ENCODE results near the gene UBE2I.
"Not testable (repeated sequence)": the region's sequence is repeated elsewhere in the genome, so short reads cannot be mapped to it uniquely, and the experiment has no call there.

The UBE2I gene

DNA sequence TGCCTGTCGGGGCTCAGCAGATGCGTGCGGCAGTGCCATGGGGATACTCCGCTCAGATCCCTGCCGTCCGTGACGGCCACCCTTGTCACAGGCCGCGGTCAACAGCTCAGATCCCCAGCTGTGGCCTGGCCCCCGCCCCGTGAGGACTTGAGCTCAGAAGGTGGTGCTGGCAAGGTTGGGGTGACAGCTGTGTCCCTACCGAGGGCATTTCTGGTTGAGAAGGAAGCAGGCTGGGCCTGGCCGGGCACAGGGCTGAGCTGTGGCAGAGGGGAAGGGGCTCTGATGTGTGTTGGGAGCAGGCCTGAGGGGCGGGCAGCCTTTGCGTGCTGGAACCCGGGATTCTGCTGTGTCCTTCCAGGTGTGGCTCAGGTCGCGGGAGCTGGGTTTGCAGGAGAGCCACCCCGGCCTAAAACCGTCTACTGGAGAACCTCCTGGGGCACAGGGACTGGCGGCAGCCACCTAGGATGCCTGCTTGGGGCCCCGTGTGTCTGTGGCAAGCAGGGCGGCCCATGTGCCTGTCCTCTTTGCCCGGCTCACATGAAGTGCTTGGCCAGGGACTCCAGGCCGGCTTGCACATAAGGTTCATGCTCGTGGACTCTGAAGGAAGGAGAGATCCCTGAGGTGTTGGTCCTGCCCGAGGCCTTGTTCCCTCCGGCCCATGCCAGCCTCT lies 5.1 kb downstream of the UBE2I start:
- no peak for DNase-seq

DNA sequence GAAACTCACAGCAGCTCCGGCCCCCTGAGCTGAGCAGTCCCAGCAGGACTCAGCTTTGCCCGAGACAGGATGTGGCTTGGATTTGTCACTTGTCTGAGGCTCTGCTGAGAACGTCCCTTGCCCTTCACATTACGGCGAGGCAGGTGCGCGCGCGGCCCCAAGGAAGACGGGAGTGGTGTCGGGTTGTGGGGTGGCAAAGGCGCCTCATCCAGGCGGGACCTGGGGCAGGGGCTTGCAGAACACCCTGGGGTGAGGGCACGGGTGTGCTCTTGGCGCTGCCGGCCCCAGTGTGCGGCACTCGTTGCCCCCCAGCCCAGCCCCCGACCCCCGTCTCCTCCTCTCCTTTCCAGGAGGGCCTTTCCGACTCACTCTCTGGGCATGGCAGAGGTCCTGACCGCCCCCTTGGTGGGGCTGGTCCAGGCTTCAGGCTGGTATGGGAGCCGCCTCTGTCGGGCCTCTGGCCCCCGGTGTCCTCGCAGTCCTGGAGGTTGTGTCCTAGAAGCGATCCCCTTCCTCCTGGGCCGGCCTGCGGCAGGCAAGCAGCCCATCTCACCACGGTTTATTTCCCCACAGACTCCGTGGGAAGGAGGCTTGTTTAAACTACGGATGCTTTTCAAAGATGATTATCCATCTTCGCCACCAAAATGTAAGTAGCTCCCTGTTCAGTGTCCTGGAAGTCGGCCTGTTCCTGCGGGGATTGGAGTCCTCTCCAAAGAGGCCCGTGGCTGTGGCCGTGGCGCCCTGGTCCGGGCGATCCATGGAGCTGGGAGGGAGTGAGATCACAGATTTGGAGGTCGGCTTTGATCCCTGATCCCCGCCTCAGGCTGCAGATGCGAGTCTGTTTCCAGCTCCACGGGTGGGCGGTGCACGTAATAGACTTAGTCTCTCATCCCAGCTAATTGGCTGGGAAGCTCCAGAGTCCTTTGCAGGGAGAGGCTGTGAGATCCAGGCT lies 5.9 kb downstream of the UBE2I start:
- DNase-seq, result no peak

DNA sequence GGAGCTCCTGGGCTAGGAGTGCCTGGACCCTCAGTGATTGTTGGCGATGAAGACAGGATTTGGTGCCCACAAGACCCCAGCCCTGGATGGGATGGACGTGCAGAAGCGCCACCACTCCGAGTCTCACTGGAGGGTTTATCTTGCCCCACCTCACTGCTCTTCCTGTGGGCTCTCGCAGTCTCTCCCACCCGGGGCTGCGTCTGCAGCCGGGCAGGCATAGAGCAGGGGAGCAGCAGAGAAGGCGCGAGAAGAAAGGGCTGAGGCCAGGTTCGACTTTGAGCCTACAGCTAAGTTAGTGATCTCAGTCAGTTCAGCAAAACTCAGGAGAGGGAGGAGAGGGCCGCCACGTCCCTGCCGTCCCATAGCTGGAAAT lies 6.6 kb downstream of the UBE2I start:
- no peak for DNase-seq

DNA sequence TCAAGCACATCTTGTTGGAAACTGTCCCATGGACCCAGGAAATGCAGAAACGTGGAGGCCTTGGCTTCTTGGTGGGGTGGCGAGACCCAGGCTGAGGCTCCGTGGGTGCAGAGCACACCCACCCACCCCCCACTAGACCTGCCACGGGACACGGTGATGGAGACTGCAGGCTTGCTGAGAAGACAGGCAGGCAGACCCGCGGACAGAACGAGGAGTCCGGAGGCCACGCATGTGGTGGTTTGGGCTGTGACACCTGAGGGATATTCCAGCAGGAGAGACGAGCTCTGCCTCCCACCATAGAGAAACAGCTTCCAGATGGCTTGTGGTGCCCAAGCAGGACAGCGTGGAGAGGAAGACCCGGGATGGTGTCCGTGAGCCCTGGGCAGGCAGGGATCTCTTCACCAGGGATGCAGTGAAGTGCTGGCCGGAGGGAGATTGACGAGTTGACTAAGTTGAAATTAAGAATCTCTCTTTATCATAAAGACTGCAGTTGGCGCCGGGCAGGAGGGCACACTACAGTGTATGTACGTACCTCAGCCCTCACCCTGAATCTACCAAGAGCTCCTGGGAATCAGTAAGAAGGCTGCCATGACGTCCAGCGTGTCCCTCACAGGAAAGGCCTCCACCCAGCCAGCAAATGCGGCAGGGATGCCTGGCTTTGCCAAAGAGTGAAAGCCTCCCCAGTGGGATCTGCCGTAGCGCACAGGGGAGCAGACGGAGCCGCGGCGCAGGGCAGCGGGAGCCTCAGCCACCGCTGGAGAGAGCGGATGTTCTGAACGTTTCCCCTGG lies 8.2 kb downstream of the UBE2I start:
- no peak for DNase-seq

DNA sequence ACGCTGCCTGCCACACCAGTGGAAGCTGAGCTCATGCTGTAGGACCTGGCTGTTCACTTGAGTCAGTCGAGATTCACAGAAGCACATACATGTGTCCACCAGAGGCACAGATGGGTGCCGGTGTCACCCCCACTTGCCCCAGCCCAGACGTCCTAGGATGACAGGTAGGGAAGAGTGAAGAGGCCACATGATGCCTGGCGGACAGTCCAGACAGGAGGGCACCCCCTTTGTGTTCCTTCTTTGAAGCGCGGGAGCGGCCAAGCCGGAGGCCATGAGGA lies 8.8 kb downstream of the UBE2I start:
- no peak for DNase-seq

DNA sequence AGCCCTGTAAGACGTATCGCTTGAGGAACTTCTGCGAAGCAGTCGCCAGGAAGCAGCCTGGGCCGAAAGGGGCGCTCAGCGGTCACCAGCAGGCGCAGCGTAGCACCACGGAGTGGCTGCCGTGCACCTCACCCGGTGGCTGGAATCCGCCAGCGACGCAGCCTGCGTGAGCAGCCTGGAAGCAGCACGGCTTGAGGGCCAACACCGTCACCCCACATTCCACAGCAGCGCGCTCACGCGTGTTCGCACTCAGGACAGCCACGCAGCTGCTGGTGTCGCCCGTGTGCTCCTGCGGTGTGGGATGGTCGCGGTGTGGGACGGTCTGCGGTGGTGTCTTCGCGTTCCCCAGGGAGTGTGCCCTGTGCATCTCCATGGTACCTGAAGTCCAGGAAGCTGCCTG lies 9.6 kb downstream of the UBE2I start:
- no peak for DNase-seq

DNA sequence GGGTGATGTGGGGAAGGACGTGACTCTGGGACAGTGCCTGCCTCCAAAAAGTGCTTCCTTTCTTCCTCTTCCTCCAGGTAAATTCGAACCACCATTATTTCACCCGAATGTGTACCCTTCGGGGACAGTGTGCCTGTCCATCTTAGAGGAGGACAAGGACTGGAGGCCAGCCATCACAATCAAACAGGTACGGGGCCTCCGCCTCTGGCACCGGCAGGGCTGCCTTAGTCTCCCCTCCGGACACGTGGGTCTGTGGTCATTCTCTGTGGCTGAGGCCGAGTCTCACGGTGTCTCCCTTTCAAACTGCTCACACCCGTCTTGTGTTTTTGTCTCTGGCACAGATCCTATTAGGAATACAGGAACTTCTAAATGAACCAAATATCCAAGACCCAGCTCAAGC lies 10.7 kb downstream of the UBE2I start:
- DNase-seq, result no peak

DNA sequence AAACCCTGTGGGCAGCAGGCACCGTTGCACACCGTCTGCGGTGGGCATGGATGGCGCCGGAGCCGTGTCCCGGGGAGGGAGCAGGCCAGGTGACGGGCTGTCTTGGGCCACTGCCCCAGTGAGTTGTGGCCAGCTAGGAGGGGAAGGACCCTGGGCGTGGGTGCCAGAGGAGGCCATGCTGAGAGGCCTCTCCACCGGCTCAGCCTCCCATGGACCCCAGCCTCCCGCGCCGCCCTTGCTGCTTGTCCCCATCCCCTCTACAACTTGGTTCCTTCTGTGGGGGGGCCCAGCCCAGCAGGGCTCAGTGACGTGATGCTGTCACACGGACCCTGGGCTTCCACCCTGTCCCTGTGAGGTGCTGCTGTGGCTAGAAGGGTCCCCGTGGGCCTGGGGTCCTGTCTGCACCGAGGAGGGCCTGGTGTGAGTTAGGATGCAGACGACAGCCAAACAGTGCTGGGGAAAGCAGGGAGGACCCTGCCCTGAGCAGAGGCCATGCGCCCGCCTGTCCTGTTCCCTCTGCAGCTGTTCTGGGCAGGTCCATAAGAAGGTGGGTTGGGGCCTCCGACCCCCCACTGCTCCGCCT lies 11.3 kb downstream of the UBE2I start:
- no peak for DNase-seq

DNA sequence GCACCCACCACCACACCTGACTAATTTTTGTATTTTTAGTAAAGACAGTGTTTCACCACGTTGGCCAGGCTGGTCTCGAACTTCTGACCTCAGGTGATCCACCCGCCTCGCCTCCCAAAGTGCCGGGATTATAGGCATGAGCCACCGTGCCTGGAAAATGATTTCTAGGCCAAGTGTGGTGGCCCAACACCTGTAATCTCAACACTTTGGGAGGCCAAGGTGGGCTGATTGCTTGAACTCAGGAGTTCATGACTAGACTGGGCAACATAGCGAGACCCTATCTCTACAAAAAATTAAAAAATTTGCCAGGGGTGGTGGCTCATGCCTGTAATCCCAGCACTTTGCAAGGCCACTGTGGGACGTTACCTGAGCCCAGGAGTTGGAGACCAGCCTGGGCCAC lies 13.0 kb downstream of the UBE2I start:
- DNase-seq, result no peak

DNA sequence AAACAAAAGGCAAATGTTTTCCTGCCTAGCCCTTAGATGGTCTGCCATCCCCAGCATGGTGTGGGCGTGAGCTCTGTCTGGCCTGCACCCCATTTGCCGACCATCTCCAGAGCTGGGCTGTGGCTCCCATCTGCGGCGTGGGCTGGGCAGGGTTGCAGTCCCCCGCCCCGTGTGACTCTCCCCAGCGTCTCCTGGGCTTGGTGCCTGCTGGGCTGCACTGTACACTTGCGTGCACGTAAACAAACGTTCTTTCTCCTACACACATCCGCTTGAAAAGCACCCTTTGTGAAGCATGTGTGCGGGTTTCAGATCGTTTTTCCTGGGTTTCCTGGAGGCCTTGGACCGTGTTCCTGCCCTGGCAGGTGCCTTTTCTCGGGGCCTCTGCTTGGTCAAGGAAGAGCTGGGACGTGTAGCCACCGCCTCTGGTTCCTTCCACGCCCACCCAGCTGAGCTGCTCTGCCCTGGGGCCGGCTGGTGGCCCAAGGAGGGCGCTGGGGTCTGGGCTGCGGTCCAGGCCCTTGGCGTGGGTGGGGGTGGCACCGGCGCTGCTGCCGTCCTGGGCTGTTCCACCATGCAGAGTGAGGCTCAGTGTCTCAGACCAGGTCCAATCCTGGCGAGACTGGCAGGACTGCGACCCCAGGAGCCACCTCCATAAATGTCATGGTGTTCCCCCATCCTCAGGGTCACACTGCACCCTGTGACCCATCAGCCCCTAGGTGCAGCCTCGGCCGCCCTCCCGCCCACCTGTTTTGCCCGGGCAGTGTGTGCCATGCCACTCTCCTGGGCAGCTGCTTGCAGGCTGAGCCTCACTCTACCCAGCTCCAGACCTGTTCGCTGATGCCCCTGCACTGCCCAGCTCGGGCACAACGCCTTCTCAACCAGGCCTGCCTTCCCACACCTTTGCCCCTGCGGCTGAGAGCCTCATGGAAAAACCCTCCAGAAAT lies 14.1 kb downstream of the UBE2I start:
- no peak for DNase-seq

DNA sequence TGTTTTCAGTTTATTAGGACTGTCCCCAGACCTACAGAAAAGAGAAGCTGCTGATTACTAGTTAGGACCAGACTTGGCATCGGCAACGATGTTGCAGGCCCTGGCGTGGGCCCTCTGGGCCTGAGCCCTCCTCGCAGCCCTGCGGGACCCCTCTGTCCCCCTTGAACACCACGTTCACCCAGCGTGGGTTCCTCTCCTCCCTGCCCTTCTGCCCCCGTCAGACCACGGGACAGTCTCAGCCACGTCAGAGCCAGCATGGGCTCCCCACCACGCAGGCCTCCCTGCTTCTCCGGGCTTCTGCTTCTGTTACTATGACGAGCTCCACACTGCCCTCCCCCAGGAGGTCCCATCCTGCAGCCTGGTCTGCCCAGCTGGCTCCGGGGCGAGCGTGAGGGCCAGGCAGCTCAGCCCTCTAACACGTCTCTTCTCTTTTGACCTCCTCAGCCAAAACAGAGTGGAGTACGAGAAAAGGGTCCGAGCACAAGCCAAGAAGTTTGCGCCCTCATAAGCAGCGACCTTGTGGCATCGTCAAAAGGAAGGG lies 14.9 kb downstream of the UBE2I start:
- DNase-seq, result no peak

DNA sequence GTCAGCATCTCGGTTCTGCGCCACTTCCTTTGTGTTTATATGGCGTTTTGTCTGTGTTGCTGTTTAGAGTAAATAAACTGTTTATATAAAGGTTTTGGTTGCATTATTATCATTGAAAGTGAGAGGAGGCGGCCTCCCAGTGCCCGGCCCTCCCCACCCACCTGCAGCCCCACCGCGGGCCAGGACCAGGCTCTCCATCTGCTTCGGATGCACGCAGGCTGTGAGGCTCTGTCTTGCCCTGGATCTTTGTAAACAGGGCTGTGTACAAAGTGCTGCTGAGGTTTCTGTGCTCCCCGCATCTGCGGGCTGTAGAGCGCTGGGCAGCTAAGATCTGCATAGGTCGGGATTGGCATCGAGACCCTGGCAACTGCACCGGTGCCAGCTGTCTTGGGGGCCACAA lies 15.8 kb downstream of the UBE2I start:
- no peak for DNase-seq

DNA sequence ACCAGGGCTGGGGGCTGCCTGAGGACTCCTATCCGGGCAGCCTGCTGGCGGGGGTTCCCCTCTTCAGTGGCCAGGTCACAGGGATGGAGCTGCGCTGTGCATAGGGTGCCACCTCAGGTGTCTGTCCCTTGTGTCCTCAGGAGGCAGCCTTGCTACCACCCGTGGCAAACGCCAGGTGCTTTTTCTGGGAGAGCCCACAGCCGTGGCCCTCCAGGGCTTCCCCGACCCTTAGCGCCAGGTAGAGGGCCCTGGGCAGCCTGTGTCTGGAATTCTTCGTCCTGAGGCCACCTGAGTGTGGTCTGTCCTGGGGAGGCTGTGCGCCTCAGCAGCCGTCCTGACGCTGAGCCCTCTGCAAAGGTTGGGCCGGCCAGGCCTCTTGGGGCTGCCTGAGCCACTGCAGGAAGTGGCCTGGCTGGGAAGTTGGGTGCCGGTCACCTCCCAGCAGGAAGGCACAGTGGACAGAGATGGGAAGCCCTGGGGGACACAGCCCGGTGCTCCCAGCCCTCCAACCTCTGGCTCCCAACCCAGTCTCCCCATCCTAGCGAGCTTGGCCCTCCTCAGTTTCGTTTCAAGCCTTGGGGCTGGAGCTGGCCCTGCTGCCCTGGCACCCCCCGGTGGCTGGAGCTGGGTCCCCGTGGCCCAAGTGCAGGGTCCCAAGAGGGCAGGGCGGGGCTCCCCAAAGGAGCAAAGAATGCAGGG lies 16.4 kb downstream of the UBE2I start:
- no peak for DNase-seq

DNA sequence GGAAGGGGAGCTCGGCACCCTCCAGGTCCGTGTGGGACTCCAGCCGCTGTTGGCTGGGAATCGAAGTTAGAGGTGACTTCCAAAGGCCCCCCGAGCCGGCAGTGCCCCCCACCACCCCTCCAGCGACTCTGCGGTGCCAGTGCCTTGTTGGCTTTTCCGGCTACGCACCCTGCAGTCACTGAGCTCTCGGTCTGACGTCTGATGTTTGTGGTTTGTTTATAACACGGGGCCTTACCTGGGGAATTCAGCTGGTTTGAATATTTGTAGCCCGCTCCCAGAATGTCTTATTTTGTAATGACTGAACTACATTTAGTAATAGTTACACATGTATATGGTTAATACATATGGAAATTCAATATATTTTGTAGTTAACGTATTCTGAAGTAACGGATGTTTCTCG lies 17.0 kb downstream of the UBE2I start:
- DNase-seq, result no peak

DNA sequence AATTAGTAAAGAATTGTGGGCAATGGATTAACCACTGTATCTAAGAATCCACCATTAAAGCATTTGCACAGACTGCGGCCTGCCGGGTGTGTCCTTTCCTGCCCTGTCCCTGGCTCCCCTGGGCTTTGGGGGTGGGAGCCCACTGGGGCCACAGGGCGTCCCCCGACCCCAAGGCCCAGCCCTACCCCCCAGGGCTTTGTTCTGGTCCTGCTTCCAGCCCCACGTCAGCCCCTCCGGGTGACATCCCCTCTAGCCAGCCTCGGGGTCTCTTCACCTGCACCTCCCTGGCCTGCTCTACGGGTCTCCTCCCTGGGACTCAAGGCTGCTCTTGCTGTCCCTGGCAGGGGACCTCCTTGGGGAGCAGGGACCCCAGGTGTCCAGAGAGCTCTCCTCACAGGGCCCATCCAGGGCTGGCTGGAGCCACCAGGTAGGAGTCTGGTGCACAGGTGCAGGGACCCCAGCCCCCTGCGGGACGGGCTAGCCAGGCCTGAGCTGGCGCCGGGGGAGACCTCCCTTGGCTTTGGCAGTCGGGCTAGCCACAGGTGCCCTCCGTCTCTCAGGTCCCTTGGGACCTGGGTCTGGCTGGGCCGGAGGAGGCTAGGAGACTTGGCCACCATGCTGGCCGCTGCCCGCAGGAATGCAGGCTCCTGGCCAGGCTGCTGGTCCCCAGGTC lies 17.6 kb downstream of the UBE2I start:
- no peak for DNase-seq

DNA sequence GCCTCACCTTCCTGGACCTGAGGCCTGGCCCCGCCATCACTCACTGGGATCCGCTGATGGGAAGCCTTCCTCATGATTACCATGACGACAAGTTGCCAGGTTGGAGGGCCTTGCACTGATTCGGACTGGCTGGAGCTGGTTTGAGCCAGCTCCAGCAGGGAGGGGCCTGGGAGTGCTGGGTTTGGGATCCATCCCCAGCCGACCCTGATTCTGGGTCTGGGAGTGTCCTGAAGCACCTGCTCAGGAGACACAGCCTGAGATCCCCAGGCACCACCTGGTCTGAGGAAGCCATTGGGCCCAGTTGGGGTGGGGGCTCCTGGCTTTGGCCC lies 18.1 kb downstream of the UBE2I start:
- no peak for DNase-seq

DNA sequence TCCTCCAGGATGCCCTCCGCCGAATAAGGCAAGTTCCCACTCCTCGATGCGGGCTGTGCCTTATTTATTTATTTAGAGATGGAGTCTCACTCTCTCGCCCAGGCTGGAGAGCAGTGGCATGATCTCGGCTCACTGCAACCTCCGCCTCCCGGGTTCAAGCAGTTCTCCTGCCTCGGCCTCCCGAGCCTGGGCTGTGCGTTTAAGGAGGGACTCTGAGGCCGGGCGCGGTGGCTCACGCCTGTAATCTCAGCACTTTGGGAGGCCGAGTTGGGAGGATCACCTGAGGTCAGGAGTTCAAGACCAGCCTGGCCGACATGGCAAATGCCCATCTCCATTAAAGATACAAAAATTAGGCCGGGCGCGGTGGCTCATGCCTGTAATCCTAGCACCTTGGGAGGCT lies 18.7 kb downstream of the UBE2I start:
- DNase-seq, result not testable (repeated sequence)

DNA sequence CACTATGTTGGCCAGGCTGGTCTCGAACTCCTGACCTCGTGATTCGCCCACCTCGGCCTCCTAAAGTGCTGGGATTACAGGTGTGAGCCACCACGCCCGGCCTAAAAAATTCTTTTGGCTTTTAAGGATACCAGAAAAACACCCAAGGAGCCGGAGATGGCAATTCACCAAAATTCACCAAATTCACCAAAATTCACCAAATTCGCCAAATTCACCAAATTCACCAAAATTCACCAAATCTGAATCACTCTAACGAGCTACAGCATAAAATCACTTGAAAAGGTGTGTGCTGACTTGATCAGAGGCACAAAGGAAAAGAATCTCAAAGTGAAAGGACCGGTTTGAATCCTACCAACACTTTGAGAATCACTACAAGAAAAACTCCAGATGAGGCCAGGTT lies 19.5 kb downstream of the UBE2I start:
- not testable (repeated sequence) for DNase-seq

DNA sequence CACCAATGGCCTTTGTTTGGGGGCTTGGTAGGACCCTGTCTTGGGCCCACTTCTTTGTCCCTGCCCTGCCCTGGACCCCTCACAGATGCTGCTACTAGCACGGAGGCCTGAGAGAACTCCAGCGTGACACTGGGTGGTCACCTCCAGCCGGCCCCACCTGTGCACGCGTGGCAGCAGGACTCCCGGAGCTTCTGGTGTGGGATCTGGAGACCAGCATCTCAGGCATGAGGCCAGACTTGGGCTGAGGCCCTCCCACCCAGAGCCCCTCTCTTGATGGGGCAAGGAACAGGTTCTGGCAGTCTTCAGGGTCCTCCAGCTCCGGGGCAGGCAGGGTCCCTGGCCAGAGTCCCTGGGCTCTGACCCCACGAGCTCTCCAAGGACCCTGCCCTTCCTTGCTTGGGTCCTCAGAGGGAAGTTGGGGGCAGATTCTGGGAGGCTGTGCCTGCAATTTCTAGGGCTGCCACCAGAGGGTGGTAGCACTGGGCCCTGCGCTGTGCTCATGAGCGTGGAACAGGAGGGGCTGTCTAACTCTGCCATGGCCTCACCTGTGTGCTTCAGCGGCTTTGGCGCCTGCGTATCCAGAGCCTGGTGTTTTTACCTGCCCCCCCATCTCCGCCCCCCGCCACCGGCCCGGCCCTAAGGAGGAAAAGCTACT lies 21.0 kb downstream of the UBE2I start:
- no peak for DNase-seq
